Kidney (tissue), 14 donors: ENCODE measurements around the gene LHPP. TPM values are rescaled to one million over a fixed set of nuclear protein-coding genes. Genes with fewer than 3 reads are reported as not detected.

Experiments
- DNase-seq, 5 donors: peaks; one replicate each; pipeline ENCODE4 v3.0.0-alpha.2; 2013 to 2020
- FAIRE-seq: peaks from 2 replicates; lab custom pipeline; 2012; peaks lifted over from hg19 to GRCh38; lab: Jason Lieb, UNC
- H3K27ac ChIP-seq, 2 donors: one replicate each; pipeline ENCODE4 v1.7.0; 2013; ENCODE audit warnings: low read depth in 2 of 2, low read length in 2 of 2, inconsistent platforms in 1 of 2
- H3K27me3 ChIP-seq: one replicate; pipeline ENCODE4 v1.7.1; 2013; ENCODE audit warnings: low read length, inconsistent platforms; ENCODE audit not compliant: control insufficient read depth, insufficient read depth
- H3K36me3 ChIP-seq, 3 donors: one replicate each; pipeline versions ENCODE4 v1.7.0 to v1.7.1; 2013; ENCODE audit warnings: low read length in 3 of 3, control low read depth in 1 of 3, inconsistent platforms in 1 of 3; ENCODE audit not compliant: insufficient read depth in 3 of 3, control insufficient read depth in 2 of 3
- H3K4me1 ChIP-seq, 3 donors: one replicate each; pipeline versions ENCODE4 v1.7.0 to v1.7.1; 2013; ENCODE audit warnings: low read length in 3 of 3, inconsistent platforms in 1 of 3, low read depth in 1 of 3; ENCODE audit not compliant: control insufficient read depth in 2 of 3, insufficient read depth in 2 of 3
- H3K4me3 ChIP-seq, 3 donors: one replicate each; pipeline versions ENCODE4 v1.7.0 to v1.8.1; 2013; ENCODE audit warnings: low read length in 3 of 3, control low read depth in 1 of 3, inconsistent platforms in 1 of 3
- H3K9ac ChIP-seq, 3 donors: one replicate each; pipeline versions ENCODE4 v1.7.0 to v1.7.1; 2013; ENCODE audit warnings: low read length in 3 of 3, control low read depth in 1 of 3, inconsistent platforms in 1 of 3
- H3K9me3 ChIP-seq, 3 donors: one replicate each; pipeline versions ENCODE4 v1.7.0 to v1.7.1; 2013; ENCODE audit warnings: low read length in 3 of 3, control low read depth in 1 of 3, inconsistent platforms in 1 of 3; ENCODE audit not compliant: control insufficient read depth in 2 of 3, insufficient read depth in 1 of 3
- CTCF ChIP-seq: IDR thresholded peaks from 3 replicates; pipeline ENCODE4 v1.5.1; 2012; ENCODE audit warnings: mild to moderate bottlenecking, moderate library complexity, borderline replicate concordance; ENCODE audit not compliant: insufficient read depth; ENCODE audit errors: extremely low read depth
- intact Hi-C: fragments of 100-400 bp; cut with DNase I; formaldehyde crosslinking; loops from one replicate; pipeline ENCODE4 v1.11.1; 2022
- polyA plus RNA-seq: library from polyadenylated mRNA; stranded (reverse); fragments of 350-450 nt; fragmentation: Illumina TruSeq; extraction: RNeasy Lipid Tissue Mini Kit (QIAGEN cat#74804); gene quantifications from one replicate; pipeline ENCODE4 v1.2.3, GENCODE V29; 2014; ENCODE audit warnings: low read depth, low replicate concordance; ENCODE audit not compliant: insufficient read depth
- total RNA-seq: library from RNA; stranded (reverse); fragmentation: NEBNext Ultra II Directional; extraction: Animal tissue kit (Norgen Biotek cat#: 25700); gene quantifications from one replicate; pipeline ENCODE4 v1.2.1, GENCODE V29; 2021
- donor health status: control.
- donor health status: control.
- donor health status: control.
- donor health status: control.
- donor health status: control.
- donor health status: DM: yes; HTN: yes; CAD: no.
- donor health status: Normal renal cell carcinoma (clear cell type).

LHPP gene
- total and polyA plus RNA-seq, 2 donors from 2014 or later, result 16.6 to 52.5 TPM

GRCh38 chr10:124645467-124646095, 184.0 kb downstream of the LHPP start:
- no peaks in the 10 kb centered on the region for H3K27me3 ChIP-seq
- FAIRE-seq (no peak), DNase-seq (peak in 1 of 5 donors; percentile 67)
- TF ChIP-seq CTCF, result no peak
- peaks cover 0 to 63% (median 40%) of the 10 kb centered on the region in 3 donors for H3K4me1 ChIP-seq
- no peaks in the 10 kb centered on the region for H3K9me3 ChIP-seq
- intact Hi-C loops, result no loop called here
- peaks cover 2 to 5% (median 4%) of the 10 kb centered on the region in 3 donors for H3K36me3 ChIP-seq
- H3K27ac ChIP-seq, result peak overlapping the region; percentile 59 to 88
- H3K4me3 ChIP-seq, result no peak overlapping the region
- peak overlapping the region in 1 of 3 donors; percentile 28 for H3K9ac ChIP-seq

GRCh38 chr10:124646483-124647352, 185.1 kb downstream of the LHPP start:
- Histone ChIP-seq H3K27ac (peak overlapping the region; percentile 59 to 88), H3K9ac (peak overlapping the region in 1 of 3 donors; percentile 30), H3K9me3 (no peaks in the 10 kb centered on the region), H3K27me3 (no peaks in the 10 kb centered on the region), H3K4me1 (peaks cover 0 to 53% (median 31%) of the 10 kb centered on the region in 3 donors), H3K36me3 (peaks cover 2 to 5% (median 4%) of the 10 kb centered on the region in 3 donors), H3K4me3 (no peak overlapping the region)
- no peak for FAIRE-seq
- intact Hi-C loops, result no loop called here
- no peak for TF ChIP-seq CTCF
- peak in 1 of 5 donors; percentile 93 for DNase-seq

GRCh38 chr10:124647421-124648130, 186.0 kb downstream of the LHPP start:
- Histone ChIP-seq H3K9ac (no peak overlapping the region), H3K36me3 (peaks cover 2 to 5% (median 4%) of the 10 kb centered on the region in 3 donors), H3K27ac (peak overlapping the region; percentile 67 to 88), H3K4me3 (no peak overlapping the region), H3K4me1 (peaks cover 0 to 52% (median 31%) of the 10 kb centered on the region in 3 donors), H3K27me3 (no peaks in the 10 kb centered on the region), H3K9me3 (no peaks in the 10 kb centered on the region)
- no peak for FAIRE-seq
- peak in 1 of 5 donors; percentile 85 for DNase-seq
- TF ChIP-seq CTCF, result no peak
- intact Hi-C loops, result no loop called here
